HEK293 (cell line): Measurements from ENCODE around the gene LRRC23.

Experiments used
- GLI2 ChIP-seq: fragments of 450-650 bp; formaldehyde crosslinking; IDR thresholded peaks from 2 replicates; pipeline ENCODE4; 2017; ENCODE audit warnings: missing biosample characterization, missing genetic modification characterization, low read depth, borderline replicate concordance
- KLF10 ChIP-seq: fragments of 450-650 bp; IDR thresholded peaks from 2 replicates; pipeline ENCODE4 v1.5.1; 2018; ENCODE audit warnings: missing biosample characterization, mild to moderate bottlenecking, missing genetic modification characterization
- KLF7 ChIP-seq: fragments of 450-650 bp; formaldehyde crosslinking; IDR thresholded peaks from 2 replicates; pipeline ENCODE4 v1.5.1; 2016; ENCODE audit warnings: missing biosample characterization, missing genetic modification characterization, borderline replicate concordance
- SALL2 ChIP-seq: fragments of 450-650 bp; formaldehyde crosslinking; IDR thresholded peaks from 2 replicates; pipeline ENCODE4 v1.5.0; 2017; ENCODE audit warnings: missing biosample characterization, mild to moderate bottlenecking, missing genetic modification characterization, borderline replicate concordance
- SP2 ChIP-seq: fragments of 450-650 bp; formaldehyde crosslinking; IDR thresholded peaks from 2 replicates; pipeline ENCODE4 v1.5.1; 2016; ENCODE audit warnings: missing biosample characterization, missing genetic modification characterization
- ZFP37 ChIP-seq: fragments of 450-650 bp; formaldehyde crosslinking; IDR thresholded peaks from 2 replicates; pipeline ENCODE4 v1.5.1; 2016; ENCODE audit warnings: missing biosample characterization, missing genetic modification characterization
- ZNF155 ChIP-seq: fragments of 450-650 bp; formaldehyde crosslinking; IDR thresholded peaks from 2 replicates; pipeline ENCODE4 v1.5.1; 2016; ENCODE audit warnings: missing biosample characterization, missing genetic modification characterization
- ZNF214 ChIP-seq: fragments of 450-650 bp; formaldehyde crosslinking; IDR thresholded peaks from 2 replicates; pipeline ENCODE4 v1.5.1; 2017; ENCODE audit warnings: missing biosample characterization, mild to moderate bottlenecking, missing genetic modification characterization, borderline replicate concordance
- ZNF341 ChIP-seq: fragments of 450-650 bp; formaldehyde crosslinking; IDR thresholded peaks from 2 replicates; pipeline ENCODE4; 2016; ENCODE audit warnings: low read depth, missing biosample characterization, missing genetic modification characterization
- ZNF423 ChIP-seq: fragments of 450-650 bp; formaldehyde crosslinking; IDR thresholded peaks from 2 replicates; pipeline ENCODE4 v1.5.1; 2016; ENCODE audit warnings: missing biosample characterization, missing genetic modification characterization
- ZNF426 ChIP-seq: fragments of 450-650 bp; formaldehyde crosslinking; IDR thresholded peaks from 2 replicates; pipeline ENCODE4 v1.5.1; 2017; ENCODE audit warnings: missing biosample characterization, missing genetic modification characterization, mild to moderate bottlenecking, inconsistent platforms, moderate library complexity
- ZNF473 ChIP-seq: fragments of 450-650 bp; formaldehyde crosslinking; IDR thresholded peaks from 2 replicates; pipeline ENCODE4 v1.5.1; 2017; ENCODE audit warnings: missing biosample characterization, missing genetic modification characterization
- ZNF529 ChIP-seq: fragments of 450-650 bp; formaldehyde crosslinking; IDR thresholded peaks from 2 replicates; pipeline ENCODE4 v1.5.1; 2017; ENCODE audit warnings: missing genetic modification characterization, missing biosample characterization; ENCODE audit not compliant: insufficient replicate concordance
- ZNF530 ChIP-seq: fragments of 450-650 bp; formaldehyde crosslinking; IDR thresholded peaks from 2 replicates; pipeline ENCODE4 v1.5.1; 2016; ENCODE audit warnings: low read depth, missing biosample characterization, missing genetic modification characterization
- ZNF626 ChIP-seq: fragments of 450-650 bp; sonication (Bioruptor Pico); formaldehyde crosslinking; IDR thresholded peaks from 2 replicates; pipeline ENCODE4 v1.5.1; 2018; ENCODE audit warnings: missing biosample characterization, missing genetic modification characterization, inconsistent platforms
- ZNF660 ChIP-seq: fragments of 450-650 bp; IDR thresholded peaks from 2 replicates; pipeline ENCODE4 v1.5.1; 2018; ENCODE audit warnings: missing biosample characterization, mild to moderate bottlenecking, missing genetic modification characterization
- ZNF768 ChIP-seq: fragments of 450-650 bp; formaldehyde crosslinking; IDR thresholded peaks from 2 replicates; pipeline ENCODE4 v1.5.1; 2018; ENCODE audit warnings: missing biosample characterization, mild to moderate bottlenecking, missing genetic modification characterization
- TF ChIP-seq, protein P1 (sequence below): fragments of 450-650 bp; formaldehyde crosslinking; IDR thresholded peaks from 2 replicates; pipeline ENCODE4 v1.5.1; 2017; ENCODE audit warnings: missing biosample characterization, missing genetic modification characterization
- TF ChIP-seq, protein P2 (sequence below): fragments of 450-650 bp; formaldehyde crosslinking; IDR thresholded peaks from 2 replicates; pipeline ENCODE4 v1.5.1; 2016; ENCODE audit warnings: missing biosample characterization, missing genetic modification characterization
- TF ChIP-seq, protein P3 (sequence below): fragments of 450-650 bp; formaldehyde crosslinking; optimal IDR thresholded peaks from 2 replicates; pipeline ENCODE3; 2016; ENCODE audit warnings: missing biosample characterization, mild to moderate bottlenecking, missing genetic modification characterization
- TF ChIP-seq, protein P4 (sequence below): fragments of 450-650 bp; formaldehyde crosslinking; conservative IDR thresholded peaks from 2 replicates; pipeline ENCODE4 v1.5.1; 2016; ENCODE audit warnings: low read depth, missing biosample characterization, missing genetic modification characterization
- TF ChIP-seq, protein P5 (sequence below): fragments of 450-650 bp; IDR thresholded peaks from 2 replicates; pipeline ENCODE4 v1.5.1; 2018; ENCODE audit warnings: missing biosample characterization, mild to moderate bottlenecking, missing genetic modification characterization
- TF ChIP-seq, protein P6 (sequence below): fragments of 450-650 bp; formaldehyde crosslinking; IDR thresholded peaks from 2 replicates; pipeline ENCODE4 v1.5.1; 2016; ENCODE audit warnings: missing biosample characterization, missing genetic modification characterization
- TF ChIP-seq, protein P7 (sequence below): fragments of 450-650 bp; formaldehyde crosslinking; IDR thresholded peaks from 2 replicates; pipeline ENCODE4 v1.5.1; 2016; ENCODE audit warnings: missing biosample characterization, missing genetic modification characterization

Gene LRRC23

DNA sequence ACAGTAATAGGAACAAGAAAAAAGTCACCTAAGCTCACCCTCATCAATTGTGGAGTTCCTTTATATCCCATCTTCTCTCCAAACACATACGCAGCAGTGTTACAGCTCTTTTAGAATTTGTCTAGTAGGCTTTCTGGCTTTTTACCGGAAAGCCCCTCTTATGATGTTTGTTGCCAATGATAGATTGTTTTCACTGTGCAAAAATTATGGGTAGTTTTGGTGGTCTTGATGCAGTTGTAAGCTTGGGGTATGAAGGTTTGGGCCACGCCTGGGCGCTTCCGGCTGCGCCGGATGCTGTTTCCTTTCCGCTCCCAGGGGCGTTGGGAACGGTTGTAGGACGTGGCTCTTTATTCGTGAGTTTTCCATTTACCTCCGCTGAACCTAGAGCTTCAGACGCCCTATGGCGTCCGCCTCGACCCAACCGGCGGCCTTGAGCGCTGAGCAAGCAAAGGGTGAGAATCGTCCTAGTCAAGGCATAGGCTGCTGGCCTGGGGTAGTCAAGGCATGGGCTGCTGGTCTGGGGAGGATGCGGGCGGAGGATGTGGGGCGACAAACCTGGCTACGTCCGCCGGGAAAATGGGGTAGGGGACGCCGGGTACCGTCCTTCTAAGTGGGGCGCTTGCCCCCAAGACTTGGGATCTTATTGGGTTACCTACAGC is 39.2 kb downstream of the LRRC23 start, which contains the start of the genes C12orf57 and RNU7-1 (continued):
- TF ChIP-seq, protein P1, sequence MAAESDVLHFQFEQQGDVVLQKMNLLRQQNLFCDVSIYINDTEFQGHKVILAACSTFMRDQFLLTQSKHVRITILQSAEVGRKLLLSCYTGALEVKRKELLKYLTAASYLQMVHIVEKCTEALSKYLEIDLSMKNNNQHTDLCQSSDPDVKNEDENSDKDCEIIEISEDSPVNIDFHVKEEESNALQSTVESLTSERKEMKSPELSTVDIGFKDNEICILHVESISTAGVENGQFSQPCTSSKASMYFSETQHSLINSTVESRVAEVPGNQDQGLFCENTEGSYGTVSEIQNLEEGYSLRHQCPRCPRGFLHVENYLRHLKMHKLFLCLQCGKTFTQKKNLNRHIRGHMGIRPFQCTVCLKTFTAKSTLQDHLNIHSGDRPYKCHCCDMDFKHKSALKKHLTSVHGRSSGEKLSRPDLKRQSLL (tag by site-specific recombination): peak; percentile 66; the same call in 1 of the 2 replicates
- TF ChIP-seq ZNF214 (tag by site-specific recombination): no peak
- no peak for TF ChIP-seq SALL2 (tag by site-specific recombination)
- TF ChIP-seq, protein P2, sequence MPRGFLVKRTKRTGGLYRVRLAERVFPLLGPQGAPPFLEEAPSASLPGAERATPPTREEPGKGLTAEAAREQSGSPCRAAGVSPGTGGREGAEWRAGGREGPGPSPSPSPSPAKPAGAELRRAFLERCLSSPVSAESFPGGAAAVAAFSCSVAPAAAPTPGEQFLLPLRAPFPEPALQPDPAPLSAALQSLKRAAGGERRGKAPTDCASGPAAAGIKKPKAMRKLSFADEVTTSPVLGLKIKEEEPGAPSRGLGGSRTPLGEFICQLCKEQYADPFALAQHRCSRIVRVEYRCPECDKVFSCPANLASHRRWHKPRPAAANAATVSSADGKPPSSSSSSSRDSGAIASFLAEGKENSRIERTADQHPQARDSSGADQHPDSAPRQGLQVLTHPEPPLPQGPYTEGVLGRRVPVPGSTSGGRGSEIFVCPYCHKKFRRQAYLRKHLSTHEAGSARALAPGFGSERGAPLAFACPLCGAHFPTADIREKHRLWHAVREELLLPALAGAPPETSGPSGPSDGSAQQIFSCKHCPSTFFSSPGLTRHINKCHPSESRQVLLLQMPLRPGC: peak; percentile 50; the same call in 1 of the 2 replicates
- TF ChIP-seq ZNF341 (tag by site-specific recombination): peak; percentile 37; the same call in 1 of the 2 replicates
- peak; percentile 97 for TF ChIP-seq ZNF660
- TF ChIP-seq, protein P3, sequence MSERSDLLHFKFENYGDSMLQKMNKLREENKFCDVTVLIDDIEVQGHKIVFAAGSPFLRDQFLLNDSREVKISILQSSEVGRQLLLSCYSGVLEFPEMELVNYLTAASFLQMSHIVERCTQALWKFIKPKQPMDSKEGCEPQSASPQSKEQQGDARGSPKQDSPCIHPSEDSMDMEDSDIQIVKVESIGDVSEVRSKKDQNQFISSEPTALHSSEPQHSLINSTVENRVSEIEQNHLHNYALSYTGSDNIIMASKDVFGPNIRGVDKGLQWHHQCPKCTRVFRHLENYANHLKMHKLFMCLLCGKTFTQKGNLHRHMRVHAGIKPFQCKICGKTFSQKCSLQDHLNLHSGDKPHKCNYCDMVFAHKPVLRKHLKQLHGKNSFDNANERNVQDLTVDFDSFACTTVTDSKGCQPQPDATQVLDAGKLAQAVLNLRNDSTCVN (tag by site-specific recombination): no peak
- peak; percentile 40; the same call in 1 of the 2 replicates for TF ChIP-seq KLF7
- TF ChIP-seq, protein P4, sequence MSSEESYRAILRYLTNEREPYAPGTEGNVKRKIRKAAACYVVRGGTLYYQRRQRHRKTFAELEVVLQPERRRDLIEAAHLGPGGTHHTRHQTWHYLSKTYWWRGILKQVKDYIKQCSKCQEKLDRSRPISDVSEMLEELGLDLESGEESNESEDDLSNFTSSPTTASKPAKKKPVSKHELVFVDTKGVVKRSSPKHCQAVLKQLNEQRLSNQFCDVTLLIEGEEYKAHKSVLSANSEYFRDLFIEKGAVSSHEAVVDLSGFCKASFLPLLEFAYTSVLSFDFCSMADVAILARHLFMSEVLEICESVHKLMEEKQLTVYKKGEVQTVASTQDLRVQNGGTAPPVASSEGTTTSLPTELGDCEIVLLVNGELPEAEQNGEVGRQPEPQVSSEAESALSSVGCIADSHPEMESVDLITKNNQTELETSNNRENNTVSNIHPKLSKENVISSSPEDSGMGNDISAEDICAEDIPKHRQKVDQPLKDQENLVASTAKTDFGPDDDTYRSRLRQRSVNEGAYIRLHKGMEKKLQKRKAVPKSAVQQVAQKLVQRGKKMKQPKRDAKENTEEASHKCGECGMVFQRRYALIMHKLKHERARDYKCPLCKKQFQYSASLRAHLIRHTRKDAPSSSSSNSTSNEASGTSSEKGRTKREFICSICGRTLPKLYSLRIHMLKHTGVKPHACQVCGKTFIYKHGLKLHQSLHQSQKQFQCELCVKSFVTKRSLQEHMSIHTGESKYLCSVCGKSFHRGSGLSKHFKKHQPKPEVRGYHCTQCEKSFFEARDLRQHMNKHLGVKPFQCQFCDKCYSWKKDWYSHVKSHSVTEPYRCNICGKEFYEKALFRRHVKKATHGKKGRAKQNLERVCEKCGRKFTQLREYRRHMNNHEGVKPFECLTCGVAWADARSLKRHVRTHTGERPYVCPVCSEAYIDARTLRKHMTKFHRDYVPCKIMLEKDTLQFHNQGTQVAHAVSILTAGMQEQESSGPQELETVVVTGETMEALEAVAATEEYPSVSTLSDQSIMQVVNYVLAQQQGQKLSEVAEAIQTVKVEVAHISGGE (tag by site-specific recombination): peak; percentile 91
- TF ChIP-seq ZNF155 (tag by site-specific recombination): no peak
- no peak for TF ChIP-seq ZFP37
- TF ChIP-seq ZNF529 (tag by site-specific recombination): no peak
- TF ChIP-seq, protein P5, sequence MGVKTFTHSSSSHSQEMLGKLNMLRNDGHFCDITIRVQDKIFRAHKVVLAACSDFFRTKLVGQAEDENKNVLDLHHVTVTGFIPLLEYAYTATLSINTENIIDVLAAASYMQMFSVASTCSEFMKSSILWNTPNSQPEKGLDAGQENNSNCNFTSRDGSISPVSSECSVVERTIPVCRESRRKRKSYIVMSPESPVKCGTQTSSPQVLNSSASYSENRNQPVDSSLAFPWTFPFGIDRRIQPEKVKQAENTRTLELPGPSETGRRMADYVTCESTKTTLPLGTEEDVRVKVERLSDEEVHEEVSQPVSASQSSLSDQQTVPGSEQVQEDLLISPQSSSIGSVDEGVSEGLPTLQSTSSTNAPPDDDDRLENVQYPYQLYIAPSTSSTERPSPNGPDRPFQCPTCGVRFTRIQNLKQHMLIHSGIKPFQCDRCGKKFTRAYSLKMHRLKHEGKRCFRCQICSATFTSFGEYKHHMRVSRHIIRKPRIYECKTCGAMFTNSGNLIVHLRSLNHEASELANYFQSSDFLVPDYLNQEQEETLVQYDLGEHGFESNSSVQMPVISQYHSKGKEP (tag by site-specific recombination): peak; percentile 62
- TF ChIP-seq ZNF530 (tag by site-specific recombination): no peak
- TF ChIP-seq, protein P6, sequence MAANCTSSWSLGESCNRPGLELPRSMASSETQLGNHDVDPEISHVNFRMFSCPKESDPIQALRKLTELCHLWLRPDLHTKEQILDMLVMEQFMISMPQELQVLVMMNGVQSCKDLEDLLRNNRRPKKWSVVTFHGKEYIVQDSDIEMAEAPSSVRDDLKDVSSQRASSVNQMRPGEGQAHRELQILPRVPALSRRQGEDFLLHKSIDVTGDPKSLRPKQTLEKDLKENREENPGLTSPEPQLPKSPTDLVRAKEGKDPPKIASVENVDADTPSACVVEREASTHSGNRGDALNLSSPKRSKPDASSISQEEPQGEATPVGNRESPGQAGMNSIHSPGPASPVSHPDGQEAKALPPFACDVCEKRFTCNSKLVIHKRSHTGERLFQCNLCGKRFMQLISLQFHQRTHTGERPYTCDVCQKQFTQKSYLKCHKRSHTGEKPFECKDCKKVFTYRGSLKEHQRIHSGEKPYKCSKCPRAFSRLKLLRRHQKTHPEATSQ: no peak
- TF ChIP-seq, protein P7, sequence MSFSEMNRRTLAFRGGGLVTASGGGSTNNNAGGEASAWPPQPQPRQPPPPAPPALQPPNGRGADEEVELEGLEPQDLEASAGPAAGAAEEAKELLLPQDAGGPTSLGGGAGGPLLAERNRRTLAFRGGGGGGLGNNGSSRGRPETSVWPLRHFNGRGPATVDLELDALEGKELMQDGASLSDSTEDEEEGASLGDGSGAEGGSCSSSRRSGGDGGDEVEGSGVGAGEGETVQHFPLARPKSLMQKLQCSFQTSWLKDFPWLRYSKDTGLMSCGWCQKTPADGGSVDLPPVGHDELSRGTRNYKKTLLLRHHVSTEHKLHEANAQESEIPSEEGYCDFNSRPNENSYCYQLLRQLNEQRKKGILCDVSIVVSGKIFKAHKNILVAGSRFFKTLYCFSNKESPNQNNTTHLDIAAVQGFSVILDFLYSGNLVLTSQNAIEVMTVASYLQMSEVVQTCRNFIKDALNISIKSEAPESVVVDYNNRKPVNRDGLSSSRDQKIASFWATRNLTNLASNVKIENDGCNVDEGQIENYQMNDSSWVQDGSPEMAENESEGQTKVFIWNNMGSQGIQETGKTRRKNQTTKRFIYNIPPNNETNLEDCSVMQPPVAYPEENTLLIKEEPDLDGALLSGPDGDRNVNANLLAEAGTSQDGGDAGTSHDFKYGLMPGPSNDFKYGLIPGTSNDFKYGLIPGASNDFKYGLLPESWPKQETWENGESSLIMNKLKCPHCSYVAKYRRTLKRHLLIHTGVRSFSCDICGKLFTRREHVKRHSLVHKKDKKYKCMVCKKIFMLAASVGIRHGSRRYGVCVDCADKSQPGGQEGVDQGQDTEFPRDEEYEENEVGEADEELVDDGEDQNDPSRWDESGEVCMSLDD (tag by site-specific recombination): peak; percentile 89; the same call in 1 of the 2 replicates
- no peak for TF ChIP-seq ZNF423
- no peak; the same call in 1 of the 2 replicates for TF ChIP-seq GLI2 (tag by site-specific recombination)
- no peak for TF ChIP-seq ZNF473 (tag by site-specific recombination)
- TF ChIP-seq SP2 (tag by site-specific recombination): peak; percentile 66
- TF ChIP-seq ZNF626: no peak
- peak; percentile 86 for TF ChIP-seq KLF10 (tag by site-specific recombination)
- peak; percentile 47; the same call in 1 of the 2 replicates for TF ChIP-seq ZNF768 (tag by site-specific recombination)
- no peak for TF ChIP-seq ZNF426 (tag by site-specific recombination)
